Bronchial epithelial cell (primary cell): ENCODE measurements around the gene SCG5. TPM values are rescaled to one million over a fixed set of nuclear protein-coding genes. Genes with fewer than 3 reads are reported as not detected.

Experiments used
- DNase-seq: peaks from one replicate; pipeline ENCODE4 v3.0.0-alpha.2; 2010; ENCODE audit warnings: low read depth
- FAIRE-seq: peaks from 2 replicates; lab custom pipeline; 2011; peaks lifted over from hg19 to GRCh38; lab: Jason Lieb, UNC
- H3K27me3 ChIP-seq: 2 replicates; pipeline ENCODE4 v1.5.1; 2011; ENCODE audit warnings: low read length; ENCODE audit not compliant: control insufficient read depth, insufficient read depth
- H3K36me3 ChIP-seq: 2 replicates; pipeline ENCODE4 v1.5.1; 2011; ENCODE audit warnings: low read length; ENCODE audit not compliant: control insufficient read depth, insufficient read depth
- H3K4me3 ChIP-seq: 2 replicates; pipeline ENCODE4 v1.5.1; 2011; ENCODE audit warnings: mild to moderate bottlenecking, low read depth, low read length, control low read depth
- CTCF ChIP-seq: IDR thresholded peaks from 2 replicates; pipeline ENCODE4 v1.5.1; 2011; ENCODE audit warnings: mild to moderate bottlenecking, moderate library complexity, low read length, control low read depth, inconsistent platforms; ENCODE audit not compliant: insufficient read depth, severe bottlenecking
- total RNA-seq: library from RNA; depleted of rRNA; stranded (reverse); fragments of >200 nt; gene quantifications from 2 replicates; pipeline ENCODE4 v1.2.1, GENCODE V29; 2014

Gene SCG5
- total RNA-seq, 1 donor from 2014 or later = 11.8 TPM

GRCh38 chr15:32682977-32683630 lies 41.6 kb downstream of the SCG5 start:
- H3K27me3 ChIP-seq = no peaks in the 10 kb centered on the region
- H3K36me3 ChIP-seq = no peaks in the 10 kb centered on the region
- no peak for TF ChIP-seq CTCF
- DNase-seq (peak; percentile 40), FAIRE-seq (no peak)
- no peak overlapping the region for H3K4me3 ChIP-seq

- H3K27me3 ChIP-seq = no peaks in the 10 kb centered on the region
- FAIRE-seq (no peak), DNase-seq (peak; percentile 96)
- no peak for TF ChIP-seq CTCF
- no peaks in the 10 kb centered on the region for H3K36me3 ChIP-seq
- H3K4me3 ChIP-seq = no peak overlapping the region
Measured at GRCh38 chr15:32683906-32684584, 42.5 kb downstream of the SCG5 start.

- H3K27me3 ChIP-seq = no peaks in the 10 kb centered on the region
- DNase-seq (peak; percentile 51), FAIRE-seq (no peak)
- no peak overlapping the region for H3K4me3 ChIP-seq
- TF ChIP-seq CTCF = no peak
- H3K36me3 ChIP-seq = no peaks in the 10 kb centered on the region
Measured at GRCh38 chr15:32685576-32685975, 44.1 kb downstream of the SCG5 start.

GRCh38 chr15:32687556-32687955 lies 46.0 kb downstream of the SCG5 start:
- Histone ChIP-seq H3K36me3 (no peaks in the 10 kb centered on the region), H3K4me3 (no peak overlapping the region), H3K27me3 (no peaks in the 10 kb centered on the region)
- no peak for TF ChIP-seq CTCF
- FAIRE-seq (no peak), DNase-seq (peak; percentile 98)

GRCh38 chr15:32688151-32688639 lies 46.7 kb downstream of the SCG5 start:
- Histone ChIP-seq H3K27me3 (no peaks in the 10 kb centered on the region), H3K4me3 (no peak overlapping the region), H3K36me3 (no peaks in the 10 kb centered on the region)
- DNase-seq (peak; percentile 92), FAIRE-seq (peak; percentile 7)
- TF ChIP-seq CTCF = no peak
